ENCODE data around the gene MYO18A. TPM values are rescaled to one million over a fixed set of nuclear protein-coding genes. Genes with fewer than 3 reads are reported as not detected.
"Not testable (repeated sequence)": the region's sequence is repeated elsewhere in the genome, so short reads cannot be mapped to it uniquely, and the experiment has no call there.

Gene MYO18A
- total RNA-seq, 1 donor from 2014 or later, result 45.9 TPM

DNA sequence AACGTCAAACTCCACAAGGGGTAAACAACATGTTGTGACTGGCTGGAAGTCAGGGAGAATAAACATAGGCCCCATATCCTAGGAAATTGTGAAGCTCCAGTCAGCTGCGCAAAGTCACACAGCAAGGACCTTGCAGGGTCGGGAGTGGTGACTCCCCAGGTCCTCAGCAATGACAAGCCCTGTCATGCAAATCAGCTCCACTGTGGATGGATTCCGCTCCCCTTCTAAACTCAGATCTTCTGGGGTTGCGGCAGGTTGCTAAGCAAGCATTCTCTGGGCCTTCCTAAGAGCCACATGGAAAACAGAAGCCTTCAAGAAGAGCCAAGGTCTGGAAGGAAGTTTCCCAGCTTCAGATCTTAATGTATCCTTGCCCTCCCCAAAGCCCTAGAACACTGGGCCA, 28.9 kb upstream of the MYO18A start:
- no peak for TF ChIP-seq EZH2 (IDR thresholded peaks at IDR 0.05; ENCODE audit: insufficient read depth, low read length)
- TF ChIP-seq, protein P1, sequence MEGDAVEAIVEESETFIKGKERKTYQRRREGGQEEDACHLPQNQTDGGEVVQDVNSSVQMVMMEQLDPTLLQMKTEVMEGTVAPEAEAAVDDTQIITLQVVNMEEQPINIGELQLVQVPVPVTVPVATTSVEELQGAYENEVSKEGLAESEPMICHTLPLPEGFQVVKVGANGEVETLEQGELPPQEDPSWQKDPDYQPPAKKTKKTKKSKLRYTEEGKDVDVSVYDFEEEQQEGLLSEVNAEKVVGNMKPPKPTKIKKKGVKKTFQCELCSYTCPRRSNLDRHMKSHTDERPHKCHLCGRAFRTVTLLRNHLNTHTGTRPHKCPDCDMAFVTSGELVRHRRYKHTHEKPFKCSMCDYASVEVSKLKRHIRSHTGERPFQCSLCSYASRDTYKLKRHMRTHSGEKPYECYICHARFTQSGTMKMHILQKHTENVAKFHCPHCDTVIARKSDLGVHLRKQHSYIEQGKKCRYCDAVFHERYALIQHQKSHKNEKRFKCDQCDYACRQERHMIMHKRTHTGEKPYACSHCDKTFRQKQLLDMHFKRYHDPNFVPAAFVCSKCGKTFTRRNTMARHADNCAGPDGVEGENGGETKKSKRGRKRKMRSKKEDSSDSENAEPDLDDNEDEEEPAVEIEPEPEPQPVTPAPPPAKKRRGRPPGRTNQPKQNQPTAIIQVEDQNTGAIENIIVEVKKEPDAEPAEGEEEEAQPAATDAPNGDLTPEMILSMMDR (IDR thresholded peaks at IDR 0.05; ENCODE audit: insufficient read depth, low read depth, low read length), result no peak
- Histone ChIP-seq H3K4me2 (ENCODE audit: low read length) (no peak overlapping the region), H3K27ac (ENCODE audit: low read depth, low read length) (no peak overlapping the region), H4K20me1 (ENCODE audit: insufficient read depth, low read length) (no peaks in the 10 kb centered on the region), H3K4me3 (ENCODE audit: insufficient read depth, low read depth, low read length) (no peak overlapping the region), H3K79me2 (ENCODE audit: insufficient read depth, low read length) (no peaks in the 10 kb centered on the region), H3K4me1 (ENCODE audit: insufficient read depth, low read length) (no peaks in the 10 kb centered on the region), H3K36me3 (ENCODE audit: insufficient read depth, low read length) (no peaks in the 10 kb centered on the region), H2AFZ (ENCODE audit: low read depth, low read length) (no peak overlapping the region), H3K9me3 (ENCODE audit: insufficient read depth, low read depth, low read length) (no peaks in the 10 kb centered on the region), H3K9ac (ENCODE audit: low read length) (no peak overlapping the region), H3K27me3 (ENCODE audit: insufficient read depth, low read length) (no peaks in the 10 kb centered on the region)
- FAIRE-seq, result no peak
- no peak for DNase-seq (ENCODE audit: low read depth)
- no peaks in the 10 kb centered on the region for H3K36me3 Mint-ChIP-seq (ENCODE audit: low read depth, unreplicated experiment)
- no peak overlapping the region for H3K4me3 Mint-ChIP-seq (ENCODE audit: unreplicated experiment)
- H3K4me1 Mint-ChIP-seq (ENCODE audit: low read depth, unreplicated experiment), result peaks cover 5% of the 10 kb centered on the region
- H3K27ac Mint-ChIP-seq (ENCODE audit: unreplicated experiment), result no peak overlapping the region
- H3K27me3 Mint-ChIP-seq (ENCODE audit: low read depth, unreplicated experiment), result peaks cover 4% of the 10 kb centered on the region
- no peaks in the 10 kb centered on the region for H3K9me3 Mint-ChIP-seq (ENCODE audit: unreplicated experiment)

GRCh38 chr17:29207975-29208374, 27.8 kb upstream of the MYO18A start:
- H3K4me1 ChIP-seq (ENCODE audit: insufficient read depth, low read length), result no peaks in the 10 kb centered on the region
- peaks cover 5% of the 10 kb centered on the region for H3K4me1 Mint-ChIP-seq (ENCODE audit: low read depth, unreplicated experiment)
- no peaks in the 10 kb centered on the region for H3K27me3 ChIP-seq (ENCODE audit: insufficient read depth, low read length)
- no peak overlapping the region for H3K27ac Mint-ChIP-seq (ENCODE audit: unreplicated experiment)
- H3K36me3 ChIP-seq (ENCODE audit: insufficient read depth, low read length), result no peaks in the 10 kb centered on the region
- H4K20me1 ChIP-seq (ENCODE audit: insufficient read depth, low read length), result no peaks in the 10 kb centered on the region
- H3K27ac ChIP-seq (ENCODE audit: low read depth, low read length), result no peak overlapping the region
- no peaks in the 10 kb centered on the region for H3K36me3 Mint-ChIP-seq (ENCODE audit: low read depth, unreplicated experiment)
- FAIRE-seq (no peak), DNase-seq (ENCODE audit: low read depth) (no peak)
- H3K27me3 Mint-ChIP-seq (ENCODE audit: low read depth, unreplicated experiment), result peaks cover 4% of the 10 kb centered on the region
- no peaks in the 10 kb centered on the region for H3K79me2 ChIP-seq (ENCODE audit: insufficient read depth, low read length)
- no peaks in the 10 kb centered on the region for H3K9me3 ChIP-seq (ENCODE audit: insufficient read depth, low read depth, low read length)
- no peaks in the 10 kb centered on the region for H3K9me3 Mint-ChIP-seq (ENCODE audit: unreplicated experiment)
- no peak overlapping the region for H3K4me2 ChIP-seq (ENCODE audit: low read length)
- H3K4me3 ChIP-seq (ENCODE audit: insufficient read depth, low read depth, low read length), result no peak overlapping the region
- H2AFZ ChIP-seq (ENCODE audit: low read depth, low read length), result no peak overlapping the region
- no peak overlapping the region for H3K4me3 Mint-ChIP-seq (ENCODE audit: unreplicated experiment)
- no peak overlapping the region for H3K9ac ChIP-seq (ENCODE audit: low read length)
- TF ChIP-seq, protein P1 (IDR thresholded peaks at IDR 0.05; ENCODE audit: insufficient read depth, low read depth, low read length), result no peak
- no peak for TF ChIP-seq EZH2 (IDR thresholded peaks at IDR 0.05; ENCODE audit: insufficient read depth, low read length)

GRCh38 chr17:29205047-29205446, 24.8 kb upstream of the MYO18A start:
- Mint-ChIP-seq H3K4me1 (ENCODE audit: low read depth, unreplicated experiment) (peaks cover 5% of the 10 kb centered on the region), H3K9me3 (ENCODE audit: unreplicated experiment) (no peaks in the 10 kb centered on the region), H3K4me3 (ENCODE audit: unreplicated experiment) (no peak overlapping the region), H3K27ac (ENCODE audit: unreplicated experiment) (no peak overlapping the region), H3K27me3 (ENCODE audit: low read depth, unreplicated experiment) (peaks cover 6% of the 10 kb centered on the region), H3K36me3 (ENCODE audit: low read depth, unreplicated experiment) (no peaks in the 10 kb centered on the region)
- Histone ChIP-seq H3K79me2 (ENCODE audit: insufficient read depth, low read length) (no peaks in the 10 kb centered on the region), H3K4me1 (ENCODE audit: insufficient read depth, low read length) (no peaks in the 10 kb centered on the region), H3K4me2 (ENCODE audit: low read length) (no peak overlapping the region), H3K27ac (ENCODE audit: low read depth, low read length) (no peak overlapping the region), H3K4me3 (ENCODE audit: insufficient read depth, low read depth, low read length) (no peak overlapping the region), H4K20me1 (ENCODE audit: insufficient read depth, low read length) (no peaks in the 10 kb centered on the region), H3K27me3 (ENCODE audit: insufficient read depth, low read length) (no peaks in the 10 kb centered on the region), H3K9ac (ENCODE audit: low read length) (no peak overlapping the region), H3K36me3 (ENCODE audit: insufficient read depth, low read length) (no peaks in the 10 kb centered on the region), H2AFZ (ENCODE audit: low read depth, low read length) (no peak overlapping the region), H3K9me3 (ENCODE audit: insufficient read depth, low read depth, low read length) (no peaks in the 10 kb centered on the region)
- TF ChIP-seq, protein P1 (IDR thresholded peaks at IDR 0.05; ENCODE audit: insufficient read depth, low read depth, low read length), result no peak
- no peak for TF ChIP-seq EZH2 (IDR thresholded peaks at IDR 0.05; ENCODE audit: insufficient read depth, low read length)
- DNase-seq (ENCODE audit: low read depth) (no peak), FAIRE-seq (no peak)

- not testable (repeated sequence) for H3K79me2 ChIP-seq (ENCODE audit: insufficient read depth, low read length); FAIRE-seq; H3K27ac ChIP-seq (ENCODE audit: low read depth, low read length); H3K27ac Mint-ChIP-seq (ENCODE audit: unreplicated experiment); H3K27me3 ChIP-seq (ENCODE audit: insufficient read depth, low read length); H3K9ac ChIP-seq (ENCODE audit: low read length); H3K36me3 ChIP-seq (ENCODE audit: insufficient read depth, low read length); H3K9me3 ChIP-seq (ENCODE audit: insufficient read depth, low read depth, low read length); DNase-seq (ENCODE audit: low read depth); H3K4me3 ChIP-seq (ENCODE audit: insufficient read depth, low read depth, low read length); H3K9me3 Mint-ChIP-seq (ENCODE audit: unreplicated experiment); H3K4me3 Mint-ChIP-seq (ENCODE audit: unreplicated experiment); H3K27me3 Mint-ChIP-seq (ENCODE audit: low read depth, unreplicated experiment); H3K36me3 Mint-ChIP-seq (ENCODE audit: low read depth, unreplicated experiment); H3K4me2 ChIP-seq (ENCODE audit: low read length); H4K20me1 ChIP-seq (ENCODE audit: insufficient read depth, low read length); H2AFZ ChIP-seq (ENCODE audit: low read depth, low read length); H3K4me1 Mint-ChIP-seq (ENCODE audit: low read depth, unreplicated experiment); H3K4me1 ChIP-seq (ENCODE audit: insufficient read depth, low read length)
Measured at GRCh38 chr17:29204068-29204804, 24.0 kb upstream of the MYO18A start.
